B cell (primary cell): ENCODE data around the gene SNPH.

Experiments used
- EZH2 ChIP-seq: IDR thresholded peaks from 2 replicates; pipeline ENCODE4 v1.6.1; 2012; ENCODE audit warnings: borderline replicate concordance, low read depth, mild to moderate bottlenecking, moderate library complexity, low read length; ENCODE audit not compliant: insufficient read depth, poor library complexity, severe bottlenecking
- TF ChIP-seq, protein P1 (sequence below): fragments of 200-600 bp; IDR thresholded peaks from one replicate; pipeline ENCODE4 v1.8.0; 2022; ENCODE audit warnings: antibody characterized with exemption, mild to moderate bottlenecking

GRCh38 chr20:1307571-1307971 lies 41.5 kb downstream of the SNPH start:
- TF ChIP-seq, protein P1, sequence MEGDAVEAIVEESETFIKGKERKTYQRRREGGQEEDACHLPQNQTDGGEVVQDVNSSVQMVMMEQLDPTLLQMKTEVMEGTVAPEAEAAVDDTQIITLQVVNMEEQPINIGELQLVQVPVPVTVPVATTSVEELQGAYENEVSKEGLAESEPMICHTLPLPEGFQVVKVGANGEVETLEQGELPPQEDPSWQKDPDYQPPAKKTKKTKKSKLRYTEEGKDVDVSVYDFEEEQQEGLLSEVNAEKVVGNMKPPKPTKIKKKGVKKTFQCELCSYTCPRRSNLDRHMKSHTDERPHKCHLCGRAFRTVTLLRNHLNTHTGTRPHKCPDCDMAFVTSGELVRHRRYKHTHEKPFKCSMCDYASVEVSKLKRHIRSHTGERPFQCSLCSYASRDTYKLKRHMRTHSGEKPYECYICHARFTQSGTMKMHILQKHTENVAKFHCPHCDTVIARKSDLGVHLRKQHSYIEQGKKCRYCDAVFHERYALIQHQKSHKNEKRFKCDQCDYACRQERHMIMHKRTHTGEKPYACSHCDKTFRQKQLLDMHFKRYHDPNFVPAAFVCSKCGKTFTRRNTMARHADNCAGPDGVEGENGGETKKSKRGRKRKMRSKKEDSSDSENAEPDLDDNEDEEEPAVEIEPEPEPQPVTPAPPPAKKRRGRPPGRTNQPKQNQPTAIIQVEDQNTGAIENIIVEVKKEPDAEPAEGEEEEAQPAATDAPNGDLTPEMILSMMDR, result no peak
- no peak for TF ChIP-seq EZH2
